Osteoblast (primary cell): ENCODE measurements around the gene RAB26. TPM values are rescaled to one million over a fixed set of nuclear protein-coding genes. Genes with fewer than 3 reads are reported as not detected.

Experiments
- DNase-seq: peaks from one replicate; pipeline ENCODE4 v3.0.0; 2011; ENCODE audit warnings: low spot score, mixed read lengths; ENCODE audit not compliant: insufficient read length; ENCODE audit errors: missing footprints
- H2AFZ ChIP-seq: 2 replicates; pipeline ENCODE4 v1.6.0; 2011; ENCODE audit warnings: mild to moderate bottlenecking, low read length
- H3K27ac ChIP-seq: 2 replicates; pipeline ENCODE4 v1.5.1; 2011; ENCODE audit warnings: mild to moderate bottlenecking, low read depth, low read length, moderate library complexity
- H3K27me3 ChIP-seq: 2 replicates; pipeline ENCODE4 v1.6.0; 2012; ENCODE audit warnings: mild to moderate bottlenecking, control low read depth, inconsistent platforms, low read length, moderate library complexity; ENCODE audit not compliant: insufficient read depth
- H3K36me3 ChIP-seq: 2 replicates; pipeline ENCODE4 v1.5.1; 2011; ENCODE audit warnings: mild to moderate bottlenecking, low read length, control low read depth, moderate library complexity; ENCODE audit not compliant: insufficient read depth
- H3K4me1 ChIP-seq: 2 replicates; pipeline ENCODE4 v1.5.1; 2011; ENCODE audit warnings: mild to moderate bottlenecking, low read length, control low read depth, moderate library complexity; ENCODE audit not compliant: insufficient read depth
- H3K4me2 ChIP-seq: 2 replicates; pipeline ENCODE4 v1.6.0; 2011; ENCODE audit warnings: mild to moderate bottlenecking, low read length; ENCODE audit not compliant: insufficient read depth
- H3K4me3 ChIP-seq: fragments of 200-600 bp; sonication (generic); 3 replicates; pipeline ENCODE4 v1.5.1; 2012; ENCODE audit warnings: mild to moderate bottlenecking, low read length, inconsistent platforms; ENCODE audit not compliant: insufficient read depth
- H3K79me2 ChIP-seq: 2 replicates; pipeline ENCODE4 v1.6.0; 2012; ENCODE audit warnings: mild to moderate bottlenecking, low read length, control low read depth, inconsistent platforms; ENCODE audit not compliant: insufficient read depth
- H3K9me3 ChIP-seq: 2 replicates; pipeline ENCODE4 v1.5.1; 2011; ENCODE audit warnings: low read depth, low read length, control low read depth
- H4K20me1 ChIP-seq: 2 replicates; pipeline ENCODE4 v1.6.0; 2012; ENCODE audit warnings: mild to moderate bottlenecking, low read length, control low read depth; ENCODE audit not compliant: insufficient read depth
- CTCF ChIP-seq: IDR thresholded peaks from 2 replicates; pipeline ENCODE4 v1.5.1; 2011; ENCODE audit warnings: mild to moderate bottlenecking, low read depth, low read length, moderate library complexity; ENCODE audit errors: extremely low read depth
- total RNA-seq: library from RNA; depleted of rRNA; stranded (reverse); fragments of >200 nt; gene quantifications from 2 replicates; pipeline ENCODE4 v1.2.3, GENCODE V29; 2012

RAB26 gene
- total RNA-seq, 1 donor = 0.36 TPM

- H3K79me2 ChIP-seq = no peaks in the 10 kb centered on the region
- H3K4me3 ChIP-seq = no peak overlapping the region
- no peaks in the 10 kb centered on the region for H3K36me3 ChIP-seq
- no peak overlapping the region for H3K4me2 ChIP-seq
- H3K27ac ChIP-seq = no peak overlapping the region
- no peak for TF ChIP-seq CTCF
- no peaks in the 10 kb centered on the region for H3K4me1 ChIP-seq
- H3K27me3 ChIP-seq = no peaks in the 10 kb centered on the region
- H2AFZ ChIP-seq = no peak overlapping the region
- no peaks in the 10 kb centered on the region for H3K9me3 ChIP-seq
- H4K20me1 ChIP-seq = no peaks in the 10 kb centered on the region
- DNase-seq = no peak
Observed at GRCh38 chr16:2186064-2186463, 37.6 kb downstream of the RAB26 start.

GRCh38 chr16:2186505-2186904 is 38.1 kb downstream of the RAB26 start:
- Histone ChIP-seq H3K36me3 (no peaks in the 10 kb centered on the region), H3K27me3 (no peaks in the 10 kb centered on the region), H3K79me2 (no peaks in the 10 kb centered on the region), H3K27ac (no peak overlapping the region), H3K4me1 (no peaks in the 10 kb centered on the region), H3K9me3 (no peaks in the 10 kb centered on the region), H4K20me1 (no peaks in the 10 kb centered on the region), H3K4me3 (no peak overlapping the region), H2AFZ (no peak overlapping the region), H3K4me2 (no peak overlapping the region)
- TF ChIP-seq CTCF = no peak
- DNase-seq = peak; percentile 77

- Histone ChIP-seq H3K9me3 (no peaks in the 10 kb centered on the region), H3K36me3 (no peaks in the 10 kb centered on the region), H3K27me3 (no peaks in the 10 kb centered on the region), H3K27ac (no peak overlapping the region), H3K4me2 (no peak overlapping the region), H3K4me3 (no peak overlapping the region), H3K79me2 (no peaks in the 10 kb centered on the region), H4K20me1 (no peaks in the 10 kb centered on the region), H2AFZ (no peak overlapping the region), H3K4me1 (no peaks in the 10 kb centered on the region)
- no peak for TF ChIP-seq CTCF
- DNase-seq = peak; percentile 74
Observed at GRCh38 chr16:2187212-2187611, 38.8 kb downstream of the RAB26 start.

- no peaks in the 10 kb centered on the region for H3K9me3 ChIP-seq
- H3K4me3 ChIP-seq = no peak overlapping the region
- no peak overlapping the region for H2AFZ ChIP-seq
- no peak overlapping the region for H3K27ac ChIP-seq
- H3K36me3 ChIP-seq = no peaks in the 10 kb centered on the region
- no peaks in the 10 kb centered on the region for H3K79me2 ChIP-seq
- TF ChIP-seq CTCF = no peak
- H3K4me1 ChIP-seq = no peaks in the 10 kb centered on the region
- H3K27me3 ChIP-seq = peaks cover under 1% of the 10 kb centered on the region
- H4K20me1 ChIP-seq = no peaks in the 10 kb centered on the region
- H3K4me2 ChIP-seq = no peak overlapping the region
- DNase-seq = no peak
Observed at GRCh38 chr16:2188395-2188794, 40.0 kb downstream of the RAB26 start.
